GM21786 (cell line): ENCODE results near the gene UBN1.
"Not testable (repeated sequence)": the region's sequence is repeated elsewhere in the genome, so short reads cannot be mapped to it uniquely, and the experiment has no call there.

ENCODE experiments used
- ATAC-seq: cut with Tn5 transposase; IDR thresholded peaks from one replicate; pipeline ENCODE4 v1.9.1; 2021; ENCODE audit not compliant: unreplicated experiment

The UBN1 gene

GRCh38 chr16:4882633-4883285, 35.5 kb downstream of the UBN1 start:
- no peak for ATAC-seq

- no peak for ATAC-seq
Measured at GRCh38 chr16:4883501-4883900, 36.2 kb downstream of the UBN1 start.

GRCh38 chr16:4884209-4884608, 36.9 kb downstream of the UBN1 start:
- ATAC-seq: no peak

- no peak for ATAC-seq
Measured at GRCh38 chr16:4884972-4885874, 37.9 kb downstream of the UBN1 start.

- ATAC-seq: no peak
Measured at GRCh38 chr16:4886151-4886550, 38.9 kb downstream of the UBN1 start.

GRCh38 chr16:4888428-4889135, 41.3 kb downstream of the UBN1 start:
- no peak for ATAC-seq

- ATAC-seq: no peak
Measured at GRCh38 chr16:4890026-4890425, 42.7 kb downstream of the UBN1 start.

- no peak for ATAC-seq
Measured at GRCh38 chr16:4890686-4891085, 43.4 kb downstream of the UBN1 start.

GRCh38 chr16:4891097-4891885, 44.0 kb downstream of the UBN1 start:
- ATAC-seq: no peak

- ATAC-seq: no peak
Measured at GRCh38 chr16:4891886-4892216, 44.6 kb downstream of the UBN1 start.

- no peak for ATAC-seq
Measured at GRCh38 chr16:4892361-4893102, 45.3 kb downstream of the UBN1 start.

GRCh38 chr16:4893103-4893862, 46.0 kb downstream of the UBN1 start:
- ATAC-seq: no peak

GRCh38 chr16:4894276-4895150, 47.2 kb downstream of the UBN1 start:
- ATAC-seq: no peak

GRCh38 chr16:4895366-4895765, 48.1 kb downstream of the UBN1 start:
- ATAC-seq: no peak

- not testable (repeated sequence) for ATAC-seq
Measured at GRCh38 chr16:4896761-4897160, 49.5 kb downstream of the UBN1 start.

- no peak for ATAC-seq
Measured at GRCh38 chr16:4897328-4897727, 50.0 kb downstream of the UBN1 start.

- no peak for ATAC-seq
Measured at GRCh38 chr16:4898811-4899473, 51.7 kb downstream of the UBN1 start.

GRCh38 chr16:4899474-4899846, 52.2 kb downstream of the UBN1 start:
- no peak for ATAC-seq
